Ovary (tissue), 3 donors: ENCODE results near the gene MYH7B.

Experiments
- EP300 ChIP-seq: sonication (generic); formaldehyde crosslinking; IDR thresholded peaks from one replicate; pipeline ENCODE4 v1.6.1; 2017; ENCODE audit warnings: antibody characterized with exemption
- TF ChIP-seq, protein P1 (sequence below), 3 donors: fragments of 450-650 bp in 2 of 3; fragments of 200-600 bp in 1 of 3; IDR thresholded peaks; one replicate each; pipeline versions ENCODE4 v1.5.1 to v1.8.0; 2016 to 2022; ENCODE audit warnings: antibody characterized with exemption in 3 of 3, mild to moderate bottlenecking in 1 of 3
- donor health status: DM: no; HTN: no; CAD: no.

DNA sequence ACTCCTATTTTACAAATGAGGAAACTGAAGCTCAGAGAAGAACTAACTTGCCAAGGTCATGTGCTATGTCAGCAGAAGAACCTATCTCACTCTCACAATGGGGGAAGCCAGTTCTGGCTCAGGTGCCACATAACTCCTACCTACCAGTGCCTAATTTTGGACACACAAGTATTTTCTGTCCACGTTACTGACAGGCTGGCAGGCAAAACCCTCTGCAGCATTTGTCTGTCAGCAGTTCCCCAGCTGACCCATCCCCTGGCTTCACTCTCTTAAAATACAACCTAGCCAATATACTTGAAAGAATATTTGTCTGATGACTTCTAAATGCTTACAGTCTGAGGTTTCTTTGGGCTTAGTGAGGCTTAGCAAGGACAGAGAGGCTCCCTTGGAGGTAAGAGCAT is 15.6 kb upstream of the MYH7B start:
- TF ChIP-seq, protein P1, sequence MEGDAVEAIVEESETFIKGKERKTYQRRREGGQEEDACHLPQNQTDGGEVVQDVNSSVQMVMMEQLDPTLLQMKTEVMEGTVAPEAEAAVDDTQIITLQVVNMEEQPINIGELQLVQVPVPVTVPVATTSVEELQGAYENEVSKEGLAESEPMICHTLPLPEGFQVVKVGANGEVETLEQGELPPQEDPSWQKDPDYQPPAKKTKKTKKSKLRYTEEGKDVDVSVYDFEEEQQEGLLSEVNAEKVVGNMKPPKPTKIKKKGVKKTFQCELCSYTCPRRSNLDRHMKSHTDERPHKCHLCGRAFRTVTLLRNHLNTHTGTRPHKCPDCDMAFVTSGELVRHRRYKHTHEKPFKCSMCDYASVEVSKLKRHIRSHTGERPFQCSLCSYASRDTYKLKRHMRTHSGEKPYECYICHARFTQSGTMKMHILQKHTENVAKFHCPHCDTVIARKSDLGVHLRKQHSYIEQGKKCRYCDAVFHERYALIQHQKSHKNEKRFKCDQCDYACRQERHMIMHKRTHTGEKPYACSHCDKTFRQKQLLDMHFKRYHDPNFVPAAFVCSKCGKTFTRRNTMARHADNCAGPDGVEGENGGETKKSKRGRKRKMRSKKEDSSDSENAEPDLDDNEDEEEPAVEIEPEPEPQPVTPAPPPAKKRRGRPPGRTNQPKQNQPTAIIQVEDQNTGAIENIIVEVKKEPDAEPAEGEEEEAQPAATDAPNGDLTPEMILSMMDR (IDR thresholded peaks at IDR 0.05) = no peak
- TF ChIP-seq EP300 = no peak
